Thymus (tissue), 11 donors: ENCODE data around the gene PRELID3B. TPM values are rescaled to one million over a fixed set of nuclear protein-coding genes. Genes with fewer than 3 reads are reported as not detected.

Experiments
- DNase-seq, 9 donors: peaks; one replicate each; pipeline ENCODE4 v3.0.0-alpha.2; 2013; ENCODE audit warnings: low spot score in 9 of 9, low read depth in 6 of 9, missing footprints in 1 of 9
- H3K27ac ChIP-seq, 2 donors: one replicate each; pipeline ENCODE4 v1.5.1; 2013; ENCODE audit warnings: control low read depth in 1 of 2, low read depth in 1 of 2, low read length in 1 of 2, mild to moderate bottlenecking in 1 of 2, moderate library complexity in 1 of 2
- H3K27me3 ChIP-seq, 2 donors: one replicate each; pipeline ENCODE4 v1.5.1; 2013; ENCODE audit warnings: low read length in 1 of 2; ENCODE audit not compliant: control insufficient read depth in 2 of 2, insufficient read depth in 1 of 2
- H3K36me3 ChIP-seq, 2 donors: one replicate each; pipeline ENCODE4 v1.5.1; 2013; ENCODE audit warnings: low read length in 1 of 2, mild to moderate bottlenecking in 1 of 2, moderate library complexity in 1 of 2; ENCODE audit not compliant: control insufficient read depth in 2 of 2, insufficient read depth in 2 of 2
- H3K4me1 ChIP-seq, 2 donors: one replicate each; pipeline ENCODE4 v1.5.1; 2013; ENCODE audit warnings: low read length in 2 of 2; ENCODE audit not compliant: control insufficient read depth in 2 of 2, insufficient read depth in 2 of 2
- H3K4me3 ChIP-seq, 2 donors: one replicate each; pipeline ENCODE4 v1.5.1; 2013; ENCODE audit warnings: low read length in 2 of 2, control low read depth in 1 of 2, mild to moderate bottlenecking in 1 of 2
- H3K9me3 ChIP-seq, 2 donors: one replicate each; pipeline ENCODE4 v1.5.1; 2013; ENCODE audit warnings: low read length in 1 of 2, mild to moderate bottlenecking in 1 of 2; ENCODE audit not compliant: control insufficient read depth in 2 of 2, insufficient read depth in 1 of 2
- WGBS: extraction: QIAGEN DNeasy Blood & Tissue Kit; methylation state at CpG from one replicate; pipeline ENCODE4 v1.1.7; 2013; 5-methylcytosine and 5-hydroxymethylcytosine counted together
- polyA plus RNA-seq: library from polyadenylated mRNA; stranded (reverse); fragments of 200-250 nt; gene quantifications from one replicate; pipeline ENCODE4 v1.2.3, GENCODE V29; 2013
- total RNA-seq: library from RNA; stranded (reverse); fragments of 120-200 nt; gene quantifications from one replicate; pipeline ENCODE4 v1.2.4, GENCODE V29; 2013
- donor health status: healthy.

PRELID3B gene
- total and polyA plus RNA-seq, 2 donors, result 33.4 to 61.9 TPM

DNA sequence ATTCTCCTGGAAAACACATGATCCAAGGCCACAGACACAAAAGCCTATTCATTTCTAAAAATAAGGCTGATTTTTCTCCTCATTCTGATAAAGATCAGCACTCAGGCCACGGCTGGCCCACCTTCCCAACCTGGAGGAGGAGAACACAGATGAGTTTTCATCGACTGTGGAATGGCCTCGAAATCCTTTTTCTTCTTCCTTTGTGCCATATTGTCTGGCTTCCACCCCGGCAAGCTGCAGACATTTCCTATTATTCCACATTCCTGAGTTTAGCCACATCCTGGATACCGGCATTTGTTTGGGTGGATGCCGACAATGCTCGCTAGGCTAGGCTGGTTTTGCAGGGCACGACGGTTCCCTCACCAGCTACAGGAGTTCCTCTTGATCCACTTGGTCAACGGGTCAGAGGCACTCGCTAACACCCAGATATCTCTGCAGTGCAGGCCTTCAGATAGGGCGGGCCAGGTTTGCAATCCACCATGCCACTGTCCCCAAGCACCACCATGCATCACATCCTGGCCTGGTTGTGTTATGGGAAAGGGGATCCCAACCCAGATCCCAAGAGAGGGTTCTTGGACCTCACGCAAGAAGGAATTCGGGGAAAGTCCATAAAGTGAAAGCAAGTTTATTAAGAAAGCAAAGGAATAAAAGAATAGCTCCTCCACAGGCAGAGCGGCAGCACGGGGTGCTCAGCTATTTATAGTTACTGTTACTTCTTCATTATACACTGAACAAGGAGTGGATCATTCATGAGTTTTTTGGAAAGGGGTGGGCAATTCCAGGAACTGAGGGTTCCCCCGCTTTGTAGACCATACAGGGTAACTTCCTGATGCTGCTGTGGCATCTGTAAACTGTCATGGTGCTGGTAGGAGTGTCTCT lies 31.4 kb downstream of the PRELID3B start:
- Histone ChIP-seq H3K9me3 (no peaks in the 10 kb centered on the region), H3K27ac (no peak overlapping the region), H3K4me3 (no peak overlapping the region), H3K4me1 (peaks cover 37 to 49% of the 10 kb centered on the region in 2 donors), H3K36me3 (no peaks in the 10 kb centered on the region), H3K27me3 (peaks cover 19 to 26% of the 10 kb centered on the region in 2 donors)
- DNase-seq, result no peak
- 84% methylated on average over 17 of the region's 17 CpGs for WGBS

DNA sequence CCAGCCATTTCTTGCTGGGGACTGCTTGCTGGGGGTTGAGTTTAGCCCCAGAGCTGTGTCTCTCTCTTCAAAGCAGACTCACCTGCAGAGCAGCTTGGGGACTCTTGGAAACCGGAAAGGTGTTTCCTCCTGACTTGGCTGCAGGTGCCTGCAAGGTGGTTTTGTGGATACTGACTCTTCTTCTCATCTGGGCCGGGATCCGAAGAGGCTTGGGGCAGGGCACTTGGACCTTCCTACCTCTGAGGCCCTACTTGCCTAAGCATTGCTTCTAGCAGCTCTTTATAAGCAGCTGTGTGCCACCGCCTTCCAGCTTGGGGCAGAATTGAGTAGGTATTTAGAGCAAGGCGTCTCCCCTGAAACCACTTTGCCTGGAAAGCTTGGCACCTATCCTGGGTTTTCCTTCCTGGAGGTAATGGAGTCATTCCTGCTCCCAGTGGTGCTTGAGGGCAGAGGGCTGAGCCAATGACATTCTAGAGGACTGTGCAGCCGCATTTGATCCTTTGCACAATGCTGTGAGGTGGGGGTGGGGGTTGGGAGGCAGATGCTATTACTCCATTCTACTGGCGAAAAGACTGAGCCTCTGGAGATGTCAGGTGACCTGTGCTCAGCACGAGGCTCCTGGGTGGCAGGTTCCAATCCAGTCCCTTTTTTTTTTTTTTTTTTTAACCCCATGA lies 32.1 kb downstream of the PRELID3B start:
- peaks cover 30 to 43% of the 10 kb centered on the region in 2 donors for H3K4me1 ChIP-seq
- WGBS, result 90% methylated on average over 8 of the region's 8 CpGs

DNA sequence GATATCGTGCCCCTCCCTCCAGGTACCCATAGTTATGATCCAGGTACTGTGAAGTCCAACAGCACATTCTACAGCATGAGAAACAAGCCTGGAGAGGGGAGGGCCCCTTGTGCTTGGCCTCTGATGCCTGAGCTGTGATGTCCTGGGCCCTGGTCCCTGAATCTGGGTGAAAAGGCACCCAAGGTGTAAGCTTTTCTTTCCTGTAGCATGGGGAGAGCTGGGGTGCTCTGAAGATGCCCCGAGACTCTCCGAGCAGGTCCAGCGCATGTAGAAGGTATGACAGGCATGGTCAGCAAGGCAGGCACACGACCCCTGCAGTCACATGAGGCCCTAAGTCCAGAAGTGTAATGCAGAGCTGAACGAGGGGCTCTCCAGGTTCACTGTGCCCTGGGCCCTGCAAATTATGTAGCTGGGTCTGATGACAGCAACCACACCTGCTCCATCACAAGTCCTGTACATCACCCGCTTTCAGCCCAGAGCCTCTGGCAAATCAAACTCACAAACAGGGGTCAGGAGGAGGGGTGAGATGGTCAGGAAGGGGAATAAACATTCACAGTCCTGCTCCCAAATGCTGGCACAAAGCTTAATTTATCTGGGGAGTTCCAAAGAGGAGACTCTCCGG lies 33.8 kb downstream of the PRELID3B start:
- 95% methylated on average over 8 of the region's 8 CpGs for WGBS
- no peak for DNase-seq
- no peak overlapping the region for H3K4me3 ChIP-seq

More for the DNA sequence above, 32.1 kb downstream of the PRELID3B start:
- no peaks in the 10 kb centered on the region for H3K36me3 ChIP-seq
- peaks cover 23 to 34% of the 10 kb centered on the region in 2 donors for H3K27me3 ChIP-seq
- H3K9me3 ChIP-seq, result no peaks in the 10 kb centered on the region
- H3K27ac ChIP-seq, result no peak overlapping the region
- H3K4me3 ChIP-seq, result no peak overlapping the region
- no peak for DNase-seq

DNA sequence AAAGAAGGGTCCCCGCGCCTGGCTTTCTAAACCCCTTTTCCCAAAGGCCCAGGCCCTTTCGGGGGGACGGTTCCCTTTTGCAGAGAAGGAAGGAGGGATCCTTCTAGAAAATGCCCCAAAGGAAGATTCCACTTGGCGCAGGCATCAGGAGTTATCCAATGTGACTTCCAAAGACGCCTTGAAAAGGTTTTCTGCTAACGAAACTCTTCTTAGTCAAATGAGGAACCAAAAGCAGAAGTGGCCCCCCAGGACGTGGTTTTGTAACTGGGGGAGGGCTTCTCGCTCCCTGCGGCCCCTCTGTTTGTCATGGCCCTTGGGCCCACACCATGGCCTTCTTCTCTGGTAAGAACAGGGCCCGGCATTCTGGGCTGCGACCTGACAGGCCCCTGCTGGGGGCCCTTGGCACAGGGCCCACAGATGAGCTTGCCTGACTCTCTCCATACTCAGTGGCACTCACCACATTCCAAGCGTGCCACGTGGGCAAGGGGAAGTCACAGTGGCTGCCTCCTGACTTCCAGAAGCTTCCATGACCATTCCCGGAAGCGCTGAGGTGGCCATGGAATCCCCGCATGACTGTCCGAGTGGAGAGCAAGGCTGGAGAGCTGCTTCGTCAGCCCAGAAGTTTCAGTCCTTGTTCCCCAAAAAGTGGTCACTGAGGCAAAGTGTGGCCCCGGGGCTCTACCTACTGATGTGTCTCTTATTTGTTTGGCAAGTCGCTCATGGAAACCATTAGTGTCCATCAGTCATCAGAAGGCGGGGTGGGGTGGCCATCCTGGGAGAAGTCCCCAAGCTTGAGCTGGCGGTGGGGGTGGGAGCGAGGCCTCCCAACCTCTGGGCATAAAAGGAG lies 34.7 kb downstream of the PRELID3B start:
- Histone ChIP-seq H3K27me3 (peaks cover 23 to 53% of the 10 kb centered on the region in 2 donors), H3K36me3 (no peaks in the 10 kb centered on the region), H3K4me3 (no peak overlapping the region), H3K9me3 (no peaks in the 10 kb centered on the region), H3K27ac (peak overlapping the region in 1 of 2 donors; percentile 4), H3K4me1 (peaks cover 18 to 36% of the 10 kb centered on the region in 2 donors)
- peak in 1 of 9 donors; percentile 30 for DNase-seq
- WGBS, result 54% methylated on average over 24 of the region's 24 CpGs

More for the DNA sequence above, 33.8 kb downstream of the PRELID3B start:
- no peaks in the 10 kb centered on the region for H3K9me3 ChIP-seq
- H3K36me3 ChIP-seq, result no peaks in the 10 kb centered on the region
- peaks cover 23 to 50% of the 10 kb centered on the region in 2 donors for H3K27me3 ChIP-seq
- peaks cover 23 to 42% of the 10 kb centered on the region in 2 donors for H3K4me1 ChIP-seq
- H3K27ac ChIP-seq, result no peak overlapping the region

DNA sequence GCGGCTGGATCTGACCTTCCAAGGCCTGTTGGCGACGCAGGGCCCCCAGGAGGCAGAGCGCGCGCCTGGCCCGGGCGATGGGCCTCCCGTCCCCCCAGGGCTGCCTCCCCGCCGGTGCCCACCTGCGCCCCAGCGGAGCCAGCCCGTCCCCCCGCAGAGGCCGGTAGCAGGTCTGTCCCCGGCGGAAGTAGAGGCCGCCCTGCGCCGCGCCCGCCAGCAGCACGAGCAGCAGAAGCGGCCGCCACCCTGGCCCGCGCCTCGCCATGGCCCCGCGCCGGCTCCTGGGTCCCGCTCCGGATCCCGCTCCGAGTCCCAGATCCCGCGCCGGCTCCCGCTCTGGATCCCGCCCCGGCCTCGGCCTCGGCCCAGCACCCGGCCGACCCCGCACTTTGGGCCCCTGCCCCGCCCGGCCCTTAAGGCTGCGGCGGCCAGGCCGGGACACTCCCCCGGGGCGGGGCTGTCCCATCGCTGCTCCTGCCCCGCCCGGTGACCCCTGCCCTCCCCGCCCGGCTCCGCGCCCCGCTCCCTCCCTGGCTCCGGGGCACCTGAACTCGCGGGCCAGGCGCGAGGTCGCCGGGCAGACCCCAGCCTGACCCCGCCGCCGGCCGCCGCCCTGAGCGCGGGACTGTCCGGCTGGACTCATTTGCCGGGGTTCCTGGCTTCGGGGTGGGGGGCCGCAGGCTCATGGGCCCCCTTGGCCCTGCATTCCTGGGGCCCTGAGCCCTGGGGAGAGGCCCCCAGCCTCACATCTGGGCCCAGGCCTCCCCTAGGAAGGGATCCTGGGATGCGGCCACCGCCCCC lies 35.5 kb downstream of the PRELID3B start, which contains the start of gene CTSZ:
Gene CTSZ, minus strand, starts transcription at position 391 of the 801 bp plus-strand sequence. Its CDS starts 126 bp downstream, at position 265.
- Histone ChIP-seq H3K36me3 (no peaks in the 10 kb centered on the region), H3K9me3 (no peaks in the 10 kb centered on the region), H3K27ac (peak within 1 kb of the TSS; percentile 26 to 60), H3K4me1 (peaks cover 18 to 36% of the 10 kb centered on the region in 2 donors), H3K27me3 (peaks cover 23 to 57% of the 10 kb centered on the region in 2 donors), H3K4me3 (peak within 1 kb of the TSS; percentile 33 to 55)
- no peak for DNase-seq
- 4% methylated on average over 82 of the region's 82 CpGs for WGBS

DNA sequence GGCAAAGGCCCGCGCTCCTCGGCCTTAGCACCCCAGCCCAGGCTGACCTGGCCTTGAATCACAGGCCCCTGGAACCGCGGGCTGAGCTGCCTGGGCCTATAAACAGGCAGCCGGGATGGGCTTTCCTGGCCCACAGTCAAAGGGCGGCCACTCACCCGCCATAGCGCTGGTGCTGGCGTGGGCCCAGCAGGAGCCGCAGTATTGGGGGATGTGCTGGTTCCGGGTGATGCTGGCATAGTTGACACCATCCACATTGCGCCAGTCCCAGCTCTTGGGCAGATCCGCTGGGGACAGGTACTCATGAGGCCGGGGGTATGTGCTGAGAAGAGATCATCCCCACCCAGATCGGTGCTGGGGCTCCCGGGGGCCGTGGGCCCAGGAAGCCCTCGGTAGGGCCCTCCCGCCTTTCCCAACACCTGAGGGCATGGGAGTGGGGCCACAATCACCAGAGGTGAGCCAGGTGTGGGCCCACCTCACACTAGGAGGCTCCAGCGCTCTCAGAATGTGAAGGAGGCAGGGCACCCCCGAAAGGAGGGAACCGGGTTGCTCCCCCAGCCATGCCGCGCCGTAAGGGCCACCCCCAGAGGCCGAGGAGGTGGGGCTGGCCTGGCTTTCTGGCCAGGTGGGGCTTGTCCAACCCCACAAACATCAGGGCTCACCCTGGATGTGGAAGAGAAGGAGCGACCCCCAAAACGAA lies 36.3 kb downstream of the PRELID3B start:
- 58% methylated on average over 29 of the region's 29 CpGs for WGBS
- peaks cover 18 to 31% of the 10 kb centered on the region in 2 donors for H3K4me1 ChIP-seq
- H3K27me3 ChIP-seq, result peaks cover 23 to 57% of the 10 kb centered on the region in 2 donors

GRCh38 chr20:59005523-59006166 lies 36.9 kb downstream of the PRELID3B start:
- Histone ChIP-seq H3K4me1 (peaks cover 18 to 27% of the 10 kb centered on the region in 2 donors), H3K4me3 (peak overlapping the region in 1 of 2 donors; percentile 33), H3K27me3 (peaks cover 23 to 57% of the 10 kb centered on the region in 2 donors), H3K9me3 (no peaks in the 10 kb centered on the region), H3K27ac (peak overlapping the region; percentile 26 to 56), H3K36me3 (no peaks in the 10 kb centered on the region)
- no peak for DNase-seq
- 82% methylated on average over 3 of the region's 3 CpGs for WGBS

More for the DNA sequence above, 36.3 kb downstream of the PRELID3B start:
- Histone ChIP-seq H3K36me3 (no peaks in the 10 kb centered on the region), H3K9me3 (no peaks in the 10 kb centered on the region), H3K4me3 (peak overlapping the region; percentile 33 to 55), H3K27ac (peak overlapping the region; percentile 26 to 54)
- no peak for DNase-seq
